HepG2 (cell line): Measurements from ENCODE around the gene TGFA. TPM values are rescaled to one million over a fixed set of nuclear protein-coding genes. Genes with fewer than 3 reads are reported as not detected.

Source experiments
- ATAC-seq: fragments of 200-7000 bp; cut with Tn5 transposase; 3 replicates; pipeline ENCODE4 v1.9.1; 2020; ENCODE audit warnings: mild to moderate bottlenecking, moderate library complexity
- BruUV-seq: library from RNA; stranded (reverse); fragments of 400-500 nt; replicated peaks from 2 replicates; lab custom pipeline; 2021; lab: Mats Ljungman, UMichigan
- CTCF ChIA-PET: fragments of 300-600 bp; formaldehyde crosslinking; extraction: SDS; loops from one replicate; lab custom pipeline; 2021; ENCODE audit warnings: low total read pairs, inconsistent platforms, low intra/inter-chr PET ratio; lab: Yijun Ruan, JAX
- POLR2A ChIA-PET: fragments of 350-600 bp; sonication (Branson Sonifier 250); formaldehyde crosslinking; loops from one replicate; lab custom pipeline; 2020; ENCODE audit warnings: antibody characterized with exemption, inconsistent platforms; lab: Yijun Ruan, JAX
- DNase-seq: peaks from one replicate; pipeline ENCODE4 v3.0.0-alpha.2; 2015; ENCODE audit warnings: low spot score
- FAIRE-seq: peaks from 3 replicates; lab custom pipeline; 2011; peaks lifted over from hg19 to GRCh38; lab: Jason Lieb, UNC
- H2AFZ ChIP-seq: one replicate; pipeline ENCODE4 v1.6.1; 2011; ENCODE audit warnings: low read length, inconsistent platforms
- H3K27ac ChIP-seq: fragments of 300-600 bp; 3 replicates; pipeline ENCODE4 v1.8.0; 2011; ENCODE audit warnings: mixed run types, mild to moderate bottlenecking, mixed read lengths, low read length, inconsistent platforms; ENCODE audit not compliant: insufficient read depth; ENCODE audit errors: extremely low read length
- H3K27me3 ChIP-seq, 2 experiments: fragments of 200-600 bp in 1 of 2; 2 replicates in 1 of 2; 3 replicates in 1 of 2; pipeline versions ENCODE4 v1.6.0 to v1.8.0; 2011; ENCODE audit warnings: low read length in 2 of 2, mild to moderate bottlenecking in 2 of 2, moderate library complexity in 2 of 2, inconsistent platforms in 1 of 2; ENCODE audit not compliant: insufficient read depth in 2 of 2, control insufficient read depth in 1 of 2
- H3K36me3 ChIP-seq, 2 experiments: fragments of 200-600 bp in 1 of 2; replicated peaks in 1 of 2; 2 replicates in 1 of 2; 3 replicates in 1 of 2; pipeline versions ENCODE4 v1.5.1 to v1.8.0; 2011; ENCODE audit warnings: low read length in 2 of 2, inconsistent platforms in 1 of 2; ENCODE audit not compliant: insufficient read depth in 2 of 2, control insufficient read depth in 1 of 2
- H3K4me1 ChIP-seq: 2 replicates; pipeline ENCODE4 v1.5.1; 2012; ENCODE audit warnings: low read length, inconsistent platforms; ENCODE audit not compliant: insufficient read depth
- H3K4me2 ChIP-seq: 2 replicates; pipeline ENCODE4 v1.6.0; 2011; ENCODE audit warnings: low read depth, low read length, inconsistent platforms
- H3K4me3 ChIP-seq, 3 experiments: fragments of 200-600 bp in 1 of 3; sonication (generic), shearing (Covaris generic) in 1 of 3; replicated peaks in 1 of 3; 2 replicates each; pipeline ENCODE4 v1.5.1; 2011 to 2016; ENCODE audit warnings: low read length in 3 of 3, inconsistent platforms in 2 of 3, low read depth in 2 of 3, mild to moderate bottlenecking in 2 of 3, control low read depth in 1 of 3, mixed read lengths in 1 of 3; ENCODE audit not compliant: insufficient read depth in 1 of 3
- H3K79me2 ChIP-seq: one replicate; pipeline ENCODE4 v1.6.1; 2011; ENCODE audit warnings: low read length, inconsistent platforms; ENCODE audit not compliant: insufficient read depth
- H3K9ac ChIP-seq: 2 replicates; pipeline ENCODE4 v1.6.0; 2011; ENCODE audit warnings: mild to moderate bottlenecking, low read depth, low read length, inconsistent platforms; ENCODE audit not compliant: insufficient read depth
- H3K9me3 ChIP-seq: 2 replicates; pipeline ENCODE4 v1.5.1; 2012; ENCODE audit warnings: mild to moderate bottlenecking, low read length
- H4K20me1 ChIP-seq: 2 replicates; pipeline ENCODE4 v1.6.0; 2011; ENCODE audit warnings: inconsistent platforms, mild to moderate bottlenecking, low read length, moderate library complexity; ENCODE audit not compliant: insufficient read depth
- DPF2 ChIP-seq: sonication (generic); formaldehyde crosslinking; IDR thresholded peaks from 2 replicates; pipeline ENCODE4 v1.4.0; 2020; ENCODE audit warnings: mild to moderate bottlenecking, low read depth, missing genetic modification reagents, borderline replicate concordance
- ERF ChIP-seq: IDR thresholded peaks from 2 replicates; pipeline ENCODE4 v1.6.1; 2018; ENCODE audit warnings: missing biosample characterization, missing genetic modification reagents
- FOXP4 ChIP-seq: sonication (generic); formaldehyde crosslinking; IDR thresholded peaks from 2 replicates; pipeline ENCODE4 v1.4.0; 2020; ENCODE audit warnings: missing genetic modification reagents
- JUNB ChIP-seq: sonication (generic); formaldehyde crosslinking; IDR thresholded peaks from 2 replicates; pipeline ENCODE4 v1.8.0; 2022; ENCODE audit warnings: missing genetic modification reagents, mild to moderate bottlenecking, borderline replicate concordance
- KLF16 ChIP-seq, 2 experiments: sonication (generic) in 1 of 2; formaldehyde crosslinking in 1 of 2; IDR thresholded peaks; 2 replicates each; pipeline versions ENCODE4 v1.6.1 to v1.8.0; 2016 to 2023; ENCODE audit warnings: missing genetic modification reagents in 2 of 2, missing compliant biosample characterization in 1 of 2
- NBN ChIP-seq: fragments of 450-650 bp; conservative IDR thresholded peaks from 2 replicates; pipeline ENCODE4 v1.6.1; 2017
- NFKB2 ChIP-seq: sonication (generic); formaldehyde crosslinking; IDR thresholded peaks from 2 replicates; pipeline ENCODE4 v1.4.0; 2020; ENCODE audit warnings: missing genetic modification reagents, borderline replicate concordance
- NFYB ChIP-seq: sonication (generic); formaldehyde crosslinking; IDR thresholded peaks from 2 replicates; pipeline ENCODE4 v1.4.0; 2020; ENCODE audit warnings: missing genetic modification reagents
- NR2F6 ChIP-seq, 2 experiments: IDR thresholded peaks; 2 replicates each; pipeline ENCODE4 v1.6.1; 2016; ENCODE audit warnings: antibody characterized with exemption in 1 of 2, mild to moderate bottlenecking in 1 of 2
- SIN3B ChIP-seq: fragments of 150-350 bp; IDR thresholded peaks from 2 replicates; pipeline ENCODE4 v1.6.1; 2014; ENCODE audit warnings: low read length
- SMYD3 ChIP-seq: sonication (generic); formaldehyde crosslinking; IDR thresholded peaks from 2 replicates; pipeline ENCODE4 v1.8.1; 2023; ENCODE audit warnings: mild to moderate bottlenecking, missing genetic modification reagents
- SRSF1 ChIP-seq: fragments of 200-400 bp; formaldehyde crosslinking; optimal IDR thresholded peaks from 2 replicates; pipeline ENCODE3; 2017; ENCODE audit warnings: mild to moderate bottlenecking, low read depth, low read length, moderate library complexity
- THAP11 ChIP-seq: IDR thresholded peaks from 2 replicates; pipeline ENCODE4 v1.6.1; 2016; ENCODE audit warnings: missing biosample characterization, missing genetic modification reagents
- ZBTB1 ChIP-seq: sonication (generic); formaldehyde crosslinking; IDR thresholded peaks from 2 replicates; pipeline ENCODE4 v1.4.0; 2020; ENCODE audit warnings: missing genetic modification reagents, borderline replicate concordance
- ZFP36L1 ChIP-seq: sonication (generic); formaldehyde crosslinking; IDR thresholded peaks from 2 replicates; pipeline ENCODE4 v1.8.0; 2022; ENCODE audit warnings: mild to moderate bottlenecking, missing genetic modification reagents, moderate library complexity
- ZNF17 ChIP-seq: sonication (generic); formaldehyde crosslinking; IDR thresholded peaks from 2 replicates; pipeline ENCODE4 v1.5.0; 2020; ENCODE audit warnings: mild to moderate bottlenecking, missing genetic modification reagents
- ZNF720 ChIP-seq: sonication (generic); formaldehyde crosslinking; IDR thresholded peaks from 2 replicates; pipeline ENCODE4 v1.4.0; 2020; ENCODE audit warnings: missing genetic modification reagents
- WGBS: methylation state at CpG from one replicate; pipeline ENCODE4 v1.1.6; 2017; ENCODE audit warnings: low lambda C conversion rate; 5-methylcytosine and 5-hydroxymethylcytosine counted together
- in situ Hi-C: cut with HindIII; loops from 2 replicates; pipeline ENCODE4 v1.10.0; 2017; ENCODE audit warnings: low pct_unique_long_range_greater_than_20kb; ENCODE audit not compliant: extremely low pct_ligation_motif_present
- intact Hi-C: fragments of 100-400 bp; cut with micrococcal nuclease; formaldehyde crosslinking; loops from one replicate; pipeline ENCODE4 v1.10.0; 2022; ENCODE audit not compliant: unreplicated experiment
- polyA plus RNA-seq, 8 experiments: library from polyadenylated mRNA; depleted of rRNA in 3 of 8; stranded (reverse) in 7 of 8; unstranded in 1 of 8; fragments of >200 nt; fragmentation: Illumina TruSeq in 4 of 8; extraction: Trizol in 4 of 8; gene quantifications; 2 replicates each; pipeline versions ENCODE4 v1.2.1 to v1.2.3, GENCODE V29; 2011 to 2016; ENCODE audit warnings: low read depth in 4 of 8, missing spikeins in 1 of 8, mixed read lengths in 1 of 8; ENCODE audit not compliant: insufficient read depth in 1 of 8
- total RNA-seq, 5 experiments: library from RNA; depleted of rRNA; stranded (reverse); fragments of >200 nt; fragmentation: Illumina TruSeq; extraction: Trizol; gene quantifications; 2 replicates each; pipeline ENCODE4 v1.2.3, GENCODE V29; 2016; ENCODE audit warnings: low read depth in 1 of 5
- TF ChIP-seq, protein P1 (sequence below): sonication (generic); IDR thresholded peaks from 2 replicates; pipeline ENCODE4 v1.6.1; 2016; ENCODE audit warnings: low read depth, borderline replicate concordance
- TF ChIP-seq, protein P2 (sequence below): IDR thresholded peaks from 2 replicates; pipeline ENCODE4 v1.6.1; 2016; ENCODE audit warnings: low read depth, missing genetic modification reagents, missing compliant biosample characterization

The TGFA gene
- total and polyA plus RNA-seq, 2 of the 13 experiments (the other 11 are each of a cell fraction or from before 2014, with no cell fraction given): 7.8 to 15.3 TPM

GRCh38 chr2:70490381-70490780, 63.2 kb downstream of the TGFA start:
- H3K4me3 ChIP-seq: no peak overlapping the region
- no peaks in the 10 kb centered on the region for H4K20me1 ChIP-seq
- H3K4me2 ChIP-seq: no peak overlapping the region
- ChIA-PET POLR2A (no interaction called here), CTCF (no interaction called here)
- FAIRE-seq (no peak), ATAC-seq (no peak), DNase-seq (no peak)
- in situ Hi-C loops: no loop called here
- no peaks in the 10 kb centered on the region for H3K79me2 ChIP-seq
- peaks cover 10% of the 10 kb centered on the region for H3K4me1 ChIP-seq
- H3K27ac ChIP-seq: no peak overlapping the region
- H3K9me3 ChIP-seq: no peaks in the 10 kb centered on the region
- no TSS peak for BruUV-seq
- TF ChIP-seq NFKB2 (CRISPR knock-in tag) (no peak), JUNB (CRISPR knock-in tag) (no peak), DPF2 (CRISPR knock-in tag) (no peak), NR2F6 (IDR thresholded peaks at IDR 0.05) (no peak), NR2F6 (CRISPR knock-in tag; IDR thresholded peaks at IDR 0.05) (no peak), ZNF720 (CRISPR knock-in tag) (no peak), KLF16 (CRISPR knock-in tag; IDR thresholded peaks at IDR 0.05) (no peak), NFYB (CRISPR knock-in tag) (no peak), NBN (no peak), THAP11 (CRISPR knock-in tag) (no peak), SMYD3 (no peak), ZBTB1 (CRISPR knock-in tag) (no peak), SIN3B (no peak), SRSF1 (no peak), ERF (CRISPR knock-in tag) (no peak), ZFP36L1 (CRISPR knock-in tag) (no peak), FOXP4 (CRISPR knock-in tag) (no peak), ZNF17 (CRISPR knock-in tag) (no peak)
- TF ChIP-seq, protein P1, sequence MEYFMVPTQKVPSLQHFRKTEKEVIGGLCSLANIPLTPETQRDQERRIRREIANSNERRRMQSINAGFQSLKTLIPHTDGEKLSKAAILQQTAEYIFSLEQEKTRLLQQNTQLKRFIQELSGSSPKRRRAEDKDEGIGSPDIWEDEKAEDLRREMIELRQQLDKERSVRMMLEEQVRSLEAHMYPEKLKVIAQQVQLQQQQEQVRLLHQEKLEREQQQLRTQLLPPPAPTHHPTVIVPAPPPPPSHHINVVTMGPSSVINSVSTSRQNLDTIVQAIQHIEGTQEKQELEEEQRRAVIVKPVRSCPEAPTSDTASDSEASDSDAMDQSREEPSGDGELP: no peak
- TF ChIP-seq, protein P2, sequence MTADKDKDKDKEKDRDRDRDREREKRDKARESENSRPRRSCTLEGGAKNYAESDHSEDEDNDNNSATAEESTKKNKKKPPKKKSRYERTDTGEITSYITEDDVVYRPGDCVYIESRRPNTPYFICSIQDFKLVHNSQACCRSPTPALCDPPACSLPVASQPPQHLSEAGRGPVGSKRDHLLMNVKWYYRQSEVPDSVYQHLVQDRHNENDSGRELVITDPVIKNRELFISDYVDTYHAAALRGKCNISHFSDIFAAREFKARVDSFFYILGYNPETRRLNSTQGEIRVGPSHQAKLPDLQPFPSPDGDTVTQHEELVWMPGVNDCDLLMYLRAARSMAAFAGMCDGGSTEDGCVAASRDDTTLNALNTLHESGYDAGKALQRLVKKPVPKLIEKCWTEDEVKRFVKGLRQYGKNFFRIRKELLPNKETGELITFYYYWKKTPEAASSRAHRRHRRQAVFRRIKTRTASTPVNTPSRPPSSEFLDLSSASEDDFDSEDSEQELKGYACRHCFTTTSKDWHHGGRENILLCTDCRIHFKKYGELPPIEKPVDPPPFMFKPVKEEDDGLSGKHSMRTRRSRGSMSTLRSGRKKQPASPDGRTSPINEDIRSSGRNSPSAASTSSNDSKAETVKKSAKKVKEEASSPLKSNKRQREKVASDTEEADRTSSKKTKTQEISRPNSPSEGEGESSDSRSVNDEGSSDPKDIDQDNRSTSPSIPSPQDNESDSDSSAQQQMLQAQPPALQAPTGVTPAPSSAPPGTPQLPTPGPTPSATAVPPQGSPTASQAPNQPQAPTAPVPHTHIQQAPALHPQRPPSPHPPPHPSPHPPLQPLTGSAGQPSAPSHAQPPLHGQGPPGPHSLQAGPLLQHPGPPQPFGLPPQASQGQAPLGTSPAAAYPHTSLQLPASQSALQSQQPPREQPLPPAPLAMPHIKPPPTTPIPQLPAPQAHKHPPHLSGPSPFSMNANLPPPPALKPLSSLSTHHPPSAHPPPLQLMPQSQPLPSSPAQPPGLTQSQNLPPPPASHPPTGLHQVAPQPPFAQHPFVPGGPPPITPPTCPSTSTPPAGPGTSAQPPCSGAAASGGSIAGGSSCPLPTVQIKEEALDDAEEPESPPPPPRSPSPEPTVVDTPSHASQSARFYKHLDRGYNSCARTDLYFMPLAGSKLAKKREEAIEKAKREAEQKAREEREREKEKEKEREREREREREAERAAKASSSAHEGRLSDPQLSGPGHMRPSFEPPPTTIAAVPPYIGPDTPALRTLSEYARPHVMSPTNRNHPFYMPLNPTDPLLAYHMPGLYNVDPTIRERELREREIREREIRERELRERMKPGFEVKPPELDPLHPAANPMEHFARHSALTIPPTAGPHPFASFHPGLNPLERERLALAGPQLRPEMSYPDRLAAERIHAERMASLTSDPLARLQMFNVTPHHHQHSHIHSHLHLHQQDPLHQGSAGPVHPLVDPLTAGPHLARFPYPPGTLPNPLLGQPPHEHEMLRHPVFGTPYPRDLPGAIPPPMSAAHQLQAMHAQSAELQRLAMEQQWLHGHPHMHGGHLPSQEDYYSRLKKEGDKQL: no peak
- H2AFZ ChIP-seq: no peak overlapping the region
- intact Hi-C loops: no loop called here
- H3K36me3 ChIP-seq: no peaks in the 10 kb centered on the region
- H3K27me3 ChIP-seq: no peaks in the 10 kb centered on the region
- 84% methylated on average over 5 of the region's 5 CpGs for WGBS
- H3K9ac ChIP-seq: no peak overlapping the region
